NOMO-1 (cell line): ENCODE results near the gene ZFYVE26.

Experiments used
- DNase-seq, 2 experiments: peaks; one replicate each; lab custom pipeline; 2025; ENCODE audit not compliant: unreplicated experiment in 2 of 2; lab: John Stamatoyannopoulos, UW

ZFYVE26 gene

DNA sequence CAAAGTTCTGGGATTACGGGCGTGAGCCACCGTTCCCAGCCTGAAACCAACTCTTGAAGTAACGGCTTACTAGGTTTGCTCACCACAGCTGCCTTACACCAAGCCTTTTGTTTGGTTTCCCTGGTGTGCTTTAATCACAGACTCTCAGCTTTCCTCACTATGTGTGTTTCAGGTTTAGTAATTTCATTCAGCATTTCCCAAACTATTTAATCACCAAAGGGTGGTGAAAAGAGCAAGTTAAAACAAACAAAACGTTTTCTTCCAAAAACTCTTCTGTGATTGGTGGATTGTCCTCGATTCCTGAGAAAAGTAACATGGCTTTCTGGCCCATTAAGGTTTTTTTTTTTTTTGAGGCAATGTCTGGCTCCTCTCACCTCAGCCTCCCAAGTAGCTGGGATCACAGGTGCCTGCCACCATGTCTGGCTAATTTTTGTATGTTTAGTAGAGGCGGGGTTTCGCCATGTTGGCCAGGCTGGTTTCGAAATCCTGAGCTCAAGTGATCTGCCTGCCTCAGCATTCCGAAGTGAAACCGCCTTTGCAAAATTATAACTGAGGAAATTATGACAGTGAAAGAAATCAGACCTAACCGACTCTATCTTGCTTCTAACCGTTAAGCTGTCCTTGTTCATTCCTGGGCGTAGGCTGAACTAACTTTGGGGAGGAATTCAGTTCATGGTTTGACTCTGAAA, 1.5 kb upstream of the ZFYVE26 start:
- DNase-seq = peak; percentile 31 to 38

- DNase-seq = no peak
These were observed 691 bp downstream of the ZFYVE26 start for GRCh38 chr14:67815573-67816225.

DNA sequence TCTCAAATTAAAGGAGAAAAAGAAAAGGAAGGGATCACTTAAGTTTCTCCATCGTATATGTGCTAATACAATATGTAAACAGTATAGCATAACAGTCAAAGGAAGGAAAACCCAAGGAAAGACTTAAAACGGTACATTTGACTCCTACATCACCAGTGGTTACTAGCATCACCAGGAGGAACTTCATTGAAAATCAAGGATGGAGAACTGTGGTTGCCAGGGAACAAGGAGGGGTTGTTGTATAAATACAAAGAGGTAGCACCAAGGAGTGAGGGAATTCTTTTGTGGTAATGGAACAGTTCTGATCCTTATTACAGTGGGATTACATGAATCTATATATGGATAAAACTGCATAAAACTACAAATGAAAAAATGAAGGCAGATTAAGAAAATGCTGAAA, 1.6 kb downstream of the ZFYVE26 start:
- DNase-seq = no peak

GRCh38 chr14:67806246-67806645, 10.1 kb downstream of the ZFYVE26 start:
- no peak for DNase-seq

- no peak for DNase-seq
These were observed 15.6 kb downstream of the ZFYVE26 start for GRCh38 chr14:67800743-67801142.

DNA sequence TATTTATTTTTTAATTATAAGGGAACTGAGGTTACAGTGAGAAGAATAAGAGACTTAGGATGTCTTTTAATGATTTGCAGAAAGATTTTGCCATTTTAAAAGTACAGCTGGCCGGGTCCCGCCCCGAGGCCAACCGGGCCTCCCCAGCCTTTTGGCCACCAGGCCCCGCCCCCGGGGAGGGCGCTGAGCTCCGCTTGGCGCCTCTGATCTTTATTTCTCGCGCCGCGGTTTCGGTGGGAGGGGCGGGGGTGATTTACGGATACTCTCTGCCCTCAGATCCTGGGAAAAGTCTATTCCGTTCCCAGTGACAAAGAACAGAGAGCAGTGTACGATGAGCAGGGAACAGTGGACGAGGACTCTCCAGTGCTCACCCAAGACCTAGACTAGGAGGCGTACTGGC, 17.7 kb downstream of the ZFYVE26 start:
- no peak for DNase-seq

DNA sequence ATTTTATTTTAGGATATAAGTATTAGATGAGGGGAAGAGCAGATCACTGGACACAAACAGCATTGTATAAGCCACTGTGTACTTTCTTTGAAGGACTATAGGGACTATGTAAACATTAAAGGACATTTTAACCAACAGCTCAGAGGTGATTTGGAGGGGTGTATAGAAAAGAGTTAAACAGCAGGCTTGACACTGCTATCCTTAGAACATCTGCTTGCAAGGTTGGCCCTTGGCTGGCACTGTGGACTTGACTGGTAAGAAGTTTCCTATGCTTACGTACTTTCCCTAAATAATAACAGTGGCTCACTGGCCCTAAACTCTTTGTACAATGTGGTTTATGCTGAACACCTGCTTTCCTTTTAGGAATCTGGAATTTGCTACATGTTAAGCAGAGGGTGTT, 28.7 kb downstream of the ZFYVE26 start:
- no peak for DNase-seq

DNA sequence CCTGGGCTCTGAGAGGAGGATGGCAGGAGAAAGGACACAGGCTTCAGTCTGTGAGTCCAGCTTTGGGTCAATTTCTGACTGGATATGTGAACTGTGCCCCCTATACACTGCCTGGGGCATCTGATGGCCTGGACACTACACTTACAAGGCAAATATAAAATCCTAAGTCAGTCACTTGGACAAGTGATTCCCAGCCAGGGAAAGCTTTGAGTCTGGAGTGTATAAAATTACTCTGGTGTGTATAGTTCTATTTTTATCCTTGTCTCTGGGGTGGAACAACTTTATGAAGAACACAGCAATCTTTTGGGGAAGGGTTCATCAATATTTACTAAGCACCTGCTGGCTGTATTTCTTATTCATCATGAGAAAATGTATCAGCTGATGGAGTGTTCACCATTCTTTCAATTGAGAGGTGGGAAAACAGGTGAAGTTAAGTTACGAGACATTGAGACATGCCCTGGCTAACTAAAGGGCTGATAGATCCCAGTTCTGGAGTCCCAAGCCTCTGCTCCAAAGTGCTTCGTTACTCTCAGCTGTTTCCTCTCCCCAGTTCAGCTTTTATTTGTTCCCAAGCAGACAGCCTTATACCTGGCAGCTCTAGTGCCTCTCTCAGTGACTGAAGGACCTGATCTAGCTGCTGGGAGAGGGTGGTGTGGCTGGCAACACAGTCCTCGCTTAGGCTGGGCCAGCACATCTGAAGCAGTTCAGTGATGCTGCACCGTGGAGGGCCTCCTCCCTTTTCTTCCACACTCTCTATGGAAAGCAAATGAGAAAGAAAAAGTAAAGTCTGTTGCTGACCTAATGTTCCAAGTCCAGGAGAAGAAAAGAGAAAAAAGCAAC, 30.9 kb downstream of the ZFYVE26 start:
- DNase-seq = no peak

- no peak for DNase-seq
These were observed 32.1 kb downstream of the ZFYVE26 start for GRCh38 chr14:67784244-67784823.

GRCh38 chr14:67782090-67782489, 34.3 kb downstream of the ZFYVE26 start:
- DNase-seq = no peak

DNA sequence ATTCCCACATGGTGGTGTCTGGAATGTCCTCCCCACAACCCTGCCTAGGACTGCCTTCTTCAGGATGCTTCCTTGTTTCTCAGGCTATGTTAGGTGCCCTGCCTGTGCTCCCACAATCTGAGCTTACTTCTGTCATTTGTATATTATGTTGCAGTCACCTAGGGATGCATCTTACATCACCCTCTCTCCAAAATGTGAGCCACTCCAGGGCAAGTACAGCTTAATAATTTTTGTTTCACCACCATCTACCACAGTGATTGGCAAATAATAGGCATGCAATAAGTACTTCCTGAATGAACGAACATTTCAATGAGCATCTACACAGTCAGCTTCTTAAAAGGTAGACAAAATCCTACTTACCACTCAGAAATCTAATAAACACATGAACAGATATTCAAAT, 37.6 kb downstream of the ZFYVE26 start:
- peak; percentile 8 to 29 for DNase-seq

DNA sequence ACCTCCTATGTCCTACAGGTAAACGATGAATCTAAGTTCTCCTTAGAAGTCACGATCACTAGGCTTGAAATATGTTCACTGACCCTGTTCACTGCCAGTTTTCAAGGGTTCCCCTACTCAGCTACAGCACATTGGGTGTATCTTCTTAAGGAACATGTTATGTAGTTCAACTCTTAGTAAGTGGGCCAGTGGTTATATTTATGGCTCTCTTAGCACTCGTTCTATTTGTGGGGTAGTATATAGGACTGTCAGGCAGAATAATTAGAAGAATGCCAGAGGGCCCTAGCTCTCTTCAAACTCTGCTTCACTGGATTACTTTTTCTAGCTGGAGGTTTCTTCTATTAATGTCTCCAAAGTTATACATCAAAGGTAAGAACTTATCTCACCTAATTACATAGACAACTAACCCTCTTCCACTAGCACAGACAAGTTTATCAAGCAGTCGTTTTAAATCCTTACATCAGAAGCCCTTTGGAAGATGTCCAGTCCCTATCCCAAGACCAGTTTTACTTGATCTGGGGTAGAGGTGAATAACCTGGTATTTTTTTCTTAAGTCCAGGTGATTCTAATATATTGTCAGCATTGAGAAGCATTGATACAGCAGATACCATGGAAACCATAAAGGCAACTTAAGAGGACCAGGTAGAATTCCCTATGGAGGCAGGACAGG, 39.6 kb downstream of the ZFYVE26 start:
- DNase-seq = no peak

DNA sequence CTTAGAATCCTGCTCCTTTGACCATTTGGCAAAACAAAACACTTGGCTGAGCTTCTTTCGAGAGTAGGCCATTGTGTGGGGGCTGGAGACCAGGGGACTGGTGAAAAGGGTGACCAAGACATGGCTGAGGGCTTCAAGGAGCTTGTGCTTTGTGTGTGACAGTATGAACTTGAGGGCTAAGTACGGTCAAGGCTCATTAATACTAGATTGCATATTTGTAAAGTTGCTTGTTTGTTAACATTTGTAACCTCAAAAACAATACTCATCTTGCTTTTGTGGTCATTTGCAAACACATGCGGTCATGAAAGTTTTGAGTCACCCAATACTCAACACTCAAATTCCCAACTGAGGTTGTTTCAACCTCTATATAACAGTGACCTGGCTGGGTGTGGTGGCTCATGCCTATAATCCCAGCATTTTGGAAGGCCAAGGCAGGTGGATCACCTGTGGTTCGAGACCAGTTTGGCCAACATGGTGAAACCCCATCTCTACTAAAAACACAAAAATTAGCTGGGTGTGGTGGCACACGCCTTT, 42.5 kb downstream of the ZFYVE26 start:
- no peak for DNase-seq

DNA sequence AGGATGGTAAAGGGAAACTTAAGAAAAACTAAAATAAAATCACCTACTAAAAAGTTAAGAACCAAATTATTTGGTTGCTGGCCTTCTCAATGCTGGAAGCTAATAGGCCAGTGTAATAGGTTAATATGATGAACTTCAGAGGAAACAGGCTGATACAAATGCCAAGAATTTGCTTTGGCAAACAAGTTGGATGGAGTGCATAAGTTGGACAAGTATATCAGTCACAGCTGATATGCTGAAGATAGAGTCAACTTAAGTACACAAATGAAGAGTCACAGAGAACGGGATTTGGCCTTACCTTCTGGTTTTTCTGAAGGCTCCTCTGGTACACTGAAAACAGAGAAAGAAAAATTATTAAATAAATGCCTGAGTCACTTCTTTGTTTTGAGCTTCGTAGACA, 48.2 kb downstream of the ZFYVE26 start:
- DNase-seq = no peak

DNA sequence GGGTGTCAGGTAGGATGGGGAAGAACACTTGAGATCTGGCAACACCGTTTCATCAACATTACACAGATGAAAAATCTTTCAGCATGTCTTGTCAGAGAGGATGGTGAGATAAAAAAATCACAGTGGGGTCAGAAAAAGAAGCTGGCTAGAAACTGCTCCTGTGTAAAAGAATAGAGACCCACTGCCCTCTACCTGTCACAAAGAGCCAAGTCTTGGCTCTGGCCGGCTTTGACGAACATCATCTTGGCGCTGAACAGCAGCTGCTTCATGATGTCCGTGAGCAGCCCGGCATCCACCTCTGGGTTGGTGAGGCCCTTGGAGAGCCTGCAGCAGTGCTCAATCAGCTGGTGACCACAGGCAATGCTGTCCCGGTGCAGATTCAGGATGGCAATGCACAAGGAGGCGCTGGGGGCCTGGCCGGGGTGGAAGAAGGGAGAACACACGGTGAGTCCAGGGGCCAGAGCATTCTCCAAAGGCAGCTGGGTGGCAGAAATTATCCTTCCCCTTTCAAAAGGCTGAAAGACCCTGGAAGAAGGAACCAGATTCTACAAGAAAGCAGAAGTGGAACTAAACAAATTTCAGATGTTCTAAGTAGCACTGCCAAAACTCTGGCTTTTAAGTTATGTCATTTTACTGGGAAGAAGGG, 50.2 kb downstream of the ZFYVE26 start:
- DNase-seq = peak; percentile 81 to 92

DNA sequence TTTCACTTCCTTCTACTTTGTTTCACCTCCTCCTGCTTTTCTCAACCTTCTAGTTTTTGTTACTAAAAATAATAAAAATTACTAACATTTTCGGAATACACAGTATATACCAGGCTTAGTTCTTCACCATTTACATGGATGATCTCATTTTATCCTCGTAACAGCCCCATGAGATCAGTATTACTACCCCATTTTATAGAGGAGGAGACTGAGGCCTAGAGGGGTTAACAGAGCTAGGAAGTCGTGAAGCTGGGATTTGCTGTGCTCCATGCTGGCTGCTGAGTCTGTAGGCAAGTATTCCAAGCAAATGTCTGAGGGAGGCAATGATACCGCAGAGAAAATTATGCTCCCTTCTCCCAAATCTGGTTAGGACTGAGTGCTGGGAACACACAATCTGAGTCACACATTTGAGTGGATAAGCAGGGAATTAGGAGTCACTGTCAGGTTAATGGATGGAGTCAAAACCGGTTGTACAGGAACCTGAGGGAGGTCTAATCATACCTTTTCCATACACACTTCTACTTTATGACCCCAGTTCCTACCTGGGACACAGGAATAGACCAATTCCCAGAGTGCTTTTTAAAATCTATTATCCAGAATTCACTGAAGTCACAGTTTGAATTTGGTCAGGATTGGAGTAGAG, 51.1 kb downstream of the ZFYVE26 start:
- DNase-seq = no peak

DNA sequence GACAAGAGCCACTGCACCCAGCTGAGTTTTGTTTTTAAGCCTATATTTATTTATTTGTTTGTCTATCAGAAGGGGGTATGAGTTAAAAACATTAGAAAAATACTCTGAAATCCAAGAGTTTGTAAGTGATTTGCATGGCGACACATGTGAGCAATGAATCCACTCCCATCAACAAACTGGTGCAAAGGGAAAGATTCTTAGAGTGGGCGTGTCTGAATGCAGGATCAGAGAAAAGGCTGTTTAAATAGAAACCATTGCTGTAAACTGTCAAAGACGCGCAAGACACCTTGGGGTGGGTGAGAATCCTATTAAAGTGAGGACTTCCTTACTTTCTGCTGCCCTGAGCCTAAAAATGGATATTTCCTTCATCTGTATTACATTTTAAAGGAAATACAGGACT, 51.9 kb downstream of the ZFYVE26 start:
- no peak for DNase-seq

DNA sequence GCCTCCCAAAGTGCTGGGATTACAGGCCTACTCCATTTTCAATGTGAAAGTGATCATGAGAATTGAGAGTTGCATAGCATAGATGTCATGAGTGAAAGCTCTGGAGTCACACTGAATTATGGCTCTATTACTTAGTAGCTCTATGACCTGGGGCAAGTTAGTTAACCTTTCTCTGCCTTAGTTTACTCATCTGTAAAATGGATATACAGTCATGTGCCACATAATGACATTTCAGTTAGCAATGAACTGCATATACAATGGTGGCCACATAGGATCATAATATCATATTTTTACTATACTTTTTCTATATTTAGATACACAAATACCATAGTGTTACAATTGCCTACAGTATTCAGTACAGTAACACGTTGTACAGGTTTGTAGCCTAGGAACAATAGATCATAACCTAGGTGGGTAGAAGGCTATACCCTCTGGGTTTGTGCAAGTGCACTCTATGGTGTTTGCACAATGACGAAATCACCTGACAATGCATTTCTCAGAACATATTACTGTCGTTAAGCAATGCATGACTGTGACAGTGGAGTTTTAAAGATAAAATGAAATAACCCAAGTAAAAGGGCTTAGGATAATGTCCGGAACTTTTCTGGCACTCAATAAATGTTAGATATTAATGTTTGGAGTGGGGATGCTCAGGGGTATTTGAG, 53.1 kb downstream of the ZFYVE26 start:
- DNase-seq = no peak

- DNase-seq = no peak
These were observed 54.3 kb downstream of the ZFYVE26 start for GRCh38 chr14:67762051-67762450.
